ENCODE data around the gene RNF157.
"Not testable (repeated sequence)": the region's sequence is repeated elsewhere in the genome, so short reads cannot be mapped to it uniquely, and the experiment has no call there.

The RNF157 gene

DNA sequence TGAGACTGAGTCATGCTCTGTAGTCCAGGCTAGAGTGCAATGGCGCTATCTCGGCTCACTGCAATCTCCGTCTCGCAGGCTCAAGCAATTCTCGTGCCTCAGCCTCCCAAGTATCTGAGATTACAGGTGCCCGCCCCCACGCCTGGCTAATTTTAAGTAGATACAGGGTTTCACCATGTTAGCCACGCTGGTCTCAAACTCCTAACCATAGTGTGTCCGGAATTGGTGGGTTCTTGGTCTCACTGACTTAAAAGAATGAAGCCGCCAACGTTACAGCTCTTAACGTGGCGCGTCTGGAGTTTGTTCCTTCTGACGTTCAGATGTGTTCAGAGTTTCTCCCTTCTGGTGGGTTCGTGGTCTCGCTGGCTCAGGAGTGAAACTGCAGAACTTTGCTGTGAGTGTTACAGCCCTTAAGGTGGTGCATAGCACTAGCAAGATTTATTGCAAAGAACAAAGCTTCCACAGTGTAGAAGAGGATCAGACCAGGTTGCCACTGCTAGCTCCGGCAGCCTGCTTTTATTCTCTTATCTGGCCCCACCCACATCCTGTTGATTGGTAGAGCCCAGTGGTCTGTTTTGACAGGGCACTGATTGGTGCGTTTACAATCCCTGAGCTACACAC is 16.2 kb upstream of the RNF157 start:
- not testable (repeated sequence) for H3K4me3 ChIP-seq (ENCODE audit: low read depth, low read length); DNase-seq (ENCODE audit: low read depth)

DNA sequence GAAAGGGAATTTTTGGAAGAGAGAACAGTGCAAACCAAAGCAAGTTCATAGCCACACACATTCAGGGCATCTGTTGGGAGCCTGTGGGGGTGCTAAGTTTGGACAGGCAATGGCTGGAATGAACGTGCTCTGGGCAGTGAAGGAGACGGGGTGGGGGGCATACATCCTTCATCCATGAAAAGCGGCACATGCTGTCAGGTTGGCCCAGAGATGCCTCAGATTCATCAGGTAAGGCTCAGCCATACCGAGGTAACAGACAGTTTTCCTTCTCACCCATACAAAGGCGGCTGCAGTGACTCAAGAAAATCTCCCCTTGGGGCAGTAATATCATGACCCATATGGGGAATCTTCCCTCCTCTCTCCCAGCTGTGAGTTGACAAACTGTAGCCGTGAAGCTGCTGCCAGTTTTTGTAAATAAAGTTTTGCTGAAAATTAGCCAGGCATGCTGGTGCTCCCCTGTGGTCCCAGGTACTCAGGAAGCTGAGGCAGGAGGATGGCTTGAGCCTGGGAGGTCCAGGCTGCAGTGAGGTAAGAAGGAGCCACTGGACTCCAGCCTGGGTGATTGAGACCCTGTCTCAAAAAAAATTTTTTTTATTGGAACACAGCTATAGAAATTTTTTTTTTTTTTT is 15.6 kb upstream of the RNF157 start:
- no peak overlapping the region for H3K4me3 ChIP-seq (ENCODE audit: low read depth, low read length)
- DNase-seq (ENCODE audit: low read depth) = no peak

DNA sequence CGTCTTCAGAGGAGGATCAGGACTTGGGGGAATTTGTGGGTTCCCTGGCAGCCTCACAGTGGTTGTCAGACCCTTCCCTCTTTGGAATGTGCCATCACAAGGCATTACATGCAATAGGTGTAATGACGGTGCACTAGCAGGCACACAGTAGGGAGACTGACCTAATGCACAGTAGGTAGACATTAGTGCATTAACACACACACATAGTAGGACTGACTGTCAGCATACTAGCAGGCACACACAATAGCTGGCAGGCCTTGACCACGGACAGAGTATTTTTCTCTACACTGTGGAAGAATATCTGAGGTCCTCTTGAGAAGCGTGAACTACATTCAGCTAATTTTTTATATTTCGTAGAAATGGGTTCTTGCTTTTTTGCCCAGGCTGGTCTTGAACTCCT is 14.0 kb upstream of the RNF157 start:
- H3K4me3 ChIP-seq (ENCODE audit: low read depth, low read length) = no peak overlapping the region
- DNase-seq (ENCODE audit: low read depth) = no peak

DNA sequence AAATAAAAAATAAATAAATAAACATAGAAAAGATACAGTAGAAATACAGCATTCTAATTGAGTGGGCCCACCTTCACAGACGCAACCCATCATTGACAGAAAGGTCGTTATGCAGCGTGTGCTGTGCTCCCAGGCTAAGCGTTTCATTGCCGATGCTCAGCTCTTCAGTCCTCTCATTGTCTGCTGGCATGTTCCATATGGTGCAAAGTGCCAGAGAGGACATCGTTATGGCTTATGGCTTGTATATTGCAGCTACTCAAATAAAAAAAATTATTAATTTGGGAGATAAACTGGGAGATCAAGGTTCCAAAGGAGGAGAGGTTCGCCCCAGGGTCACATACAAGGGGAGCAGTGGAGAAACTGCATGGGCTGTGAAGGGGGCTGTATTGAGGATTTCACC is 13.5 kb upstream of the RNF157 start:
- H3K4me3 ChIP-seq (ENCODE audit: low read depth, low read length) = no peak overlapping the region
- no peak for DNase-seq (ENCODE audit: low read depth)

DNA sequence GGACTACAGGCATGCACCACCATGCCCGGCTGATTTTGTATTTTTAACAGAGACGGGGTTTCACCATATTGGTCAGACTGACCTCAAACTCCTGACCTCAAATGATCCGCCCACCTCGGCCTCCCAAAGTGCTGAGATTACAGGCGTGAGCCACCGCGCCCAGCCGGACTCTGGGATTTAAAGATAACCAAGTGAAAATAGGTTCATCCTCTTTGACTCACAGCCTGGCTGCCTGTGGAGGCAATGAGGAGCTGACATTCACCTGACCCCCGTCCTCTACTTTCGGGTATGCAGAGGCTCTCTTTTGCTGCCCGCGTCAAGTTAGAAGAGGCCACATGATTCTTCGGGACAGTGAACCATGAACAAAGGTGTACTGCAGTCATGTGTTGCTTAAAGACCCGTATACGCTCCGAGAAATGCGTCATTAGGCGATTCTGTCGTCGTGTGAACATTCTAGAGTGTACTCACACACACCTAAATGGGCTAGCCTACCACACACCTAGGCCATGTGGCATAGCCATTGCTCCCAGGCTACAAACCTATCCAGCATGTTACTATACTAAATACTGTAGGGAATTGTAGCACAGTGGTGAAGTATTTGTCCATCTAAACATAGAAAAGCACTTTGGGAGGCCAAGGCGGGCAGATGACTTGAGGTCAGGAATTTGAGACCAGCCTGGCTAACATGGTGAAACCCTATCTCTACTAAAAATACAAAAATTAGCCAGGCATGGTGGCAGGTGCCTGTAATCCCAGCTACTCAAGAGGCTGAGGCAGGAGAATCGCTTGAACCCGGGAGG is 12.9 kb upstream of the RNF157 start:
- not testable (repeated sequence) for DNase-seq (ENCODE audit: low read depth); H3K4me3 ChIP-seq (ENCODE audit: low read depth, low read length)

DNA sequence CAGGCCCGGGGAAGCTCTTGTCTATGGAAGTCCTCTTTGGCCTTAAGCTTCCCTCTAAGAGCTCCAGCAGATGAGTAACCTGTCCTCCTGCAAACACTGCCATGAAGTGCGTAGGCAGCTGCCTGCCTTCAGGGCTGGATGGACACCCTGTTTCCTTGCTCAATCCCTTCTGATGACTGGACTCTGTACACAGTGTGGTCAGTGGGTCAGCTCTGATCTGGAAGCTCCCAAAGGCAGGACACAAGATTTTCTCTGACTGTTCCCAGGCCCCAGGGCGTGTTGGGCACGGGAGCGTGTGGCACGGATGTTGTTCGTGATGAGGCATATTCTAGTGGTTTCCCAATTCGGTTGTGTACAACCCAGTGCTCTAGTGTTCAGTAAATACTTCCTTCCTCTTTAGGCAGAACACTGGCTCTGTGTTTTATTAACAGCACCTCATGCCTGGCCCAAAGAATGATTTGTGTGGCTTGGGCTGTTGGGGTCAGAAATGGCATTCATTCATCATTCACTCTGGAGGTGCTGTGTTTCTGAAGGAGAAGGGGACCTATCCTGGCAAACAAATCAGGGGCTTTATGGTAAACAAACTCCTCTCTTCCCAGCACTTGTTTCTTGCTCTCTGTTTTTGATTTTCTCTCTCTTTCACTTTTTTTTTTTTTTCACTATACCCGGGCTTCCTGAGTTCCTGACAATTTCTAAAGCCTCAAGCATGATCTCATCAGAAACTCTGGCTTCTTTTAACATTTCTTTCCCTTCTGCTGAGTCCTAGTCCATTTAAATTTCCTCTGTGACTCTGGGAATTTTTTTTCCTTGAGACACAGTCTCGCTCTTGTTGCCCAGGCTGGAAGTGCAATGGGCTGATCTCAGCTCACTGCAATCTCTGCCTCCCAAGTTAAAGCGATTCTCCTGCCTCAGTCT is 12.0 kb upstream of the RNF157 start:
- peak; percentile 86 for DNase-seq (ENCODE audit: low read depth)
- H3K4me3 ChIP-seq (ENCODE audit: low read depth, low read length) = no peak overlapping the region

DNA sequence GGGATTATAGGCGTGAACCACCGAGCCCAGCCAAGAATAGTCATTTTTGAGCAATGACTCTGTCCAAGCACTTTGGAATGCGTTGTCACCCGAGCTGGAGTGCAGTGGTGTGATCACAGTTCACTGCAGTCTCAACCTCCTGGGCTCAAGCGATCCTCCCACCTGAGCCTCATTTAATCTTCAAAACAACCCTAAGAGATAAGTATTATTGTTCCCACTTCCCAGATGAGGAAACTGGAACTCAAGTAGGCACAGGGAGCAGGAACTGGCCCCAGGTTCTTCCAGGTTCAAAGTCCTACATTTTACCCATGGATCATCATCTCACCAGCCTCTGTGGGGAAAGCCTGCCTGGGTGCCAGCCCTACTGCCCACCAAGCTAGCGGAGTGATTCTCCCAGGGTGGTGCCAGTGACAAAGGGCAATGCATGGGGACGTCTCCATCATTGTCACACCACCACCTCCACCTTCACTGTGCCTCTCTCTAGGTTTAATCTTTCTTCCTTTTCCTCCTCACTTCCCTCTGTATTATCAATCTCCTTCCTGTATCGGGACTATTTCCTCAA is 11.3 kb upstream of the RNF157 start:
- H3K4me3 ChIP-seq (ENCODE audit: low read depth, low read length) = no peak overlapping the region
- DNase-seq (ENCODE audit: low read depth) = no peak

DNA sequence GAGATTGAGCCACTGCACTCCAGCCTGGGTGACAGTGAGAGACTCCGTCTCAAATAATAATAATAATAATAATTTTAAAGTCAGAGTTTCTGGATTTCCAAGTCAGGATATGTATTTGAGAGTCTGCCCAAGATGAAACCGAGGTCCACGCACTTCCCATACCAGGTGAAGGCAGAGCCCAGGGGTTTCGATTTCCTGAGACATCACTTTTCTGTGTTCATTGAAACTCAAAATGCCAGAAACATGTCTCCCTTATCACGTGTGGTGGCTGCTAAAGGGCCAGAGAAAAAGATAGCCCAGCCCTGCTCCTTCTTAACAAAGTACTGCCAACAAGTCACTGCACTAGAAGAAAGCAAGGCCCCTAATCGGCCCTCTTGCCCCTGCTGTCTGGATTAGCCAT is 9.8 kb upstream of the RNF157 start:
- H3K4me3 ChIP-seq (ENCODE audit: low read depth, low read length) = no peak overlapping the region
- DNase-seq (ENCODE audit: low read depth) = no peak

DNA sequence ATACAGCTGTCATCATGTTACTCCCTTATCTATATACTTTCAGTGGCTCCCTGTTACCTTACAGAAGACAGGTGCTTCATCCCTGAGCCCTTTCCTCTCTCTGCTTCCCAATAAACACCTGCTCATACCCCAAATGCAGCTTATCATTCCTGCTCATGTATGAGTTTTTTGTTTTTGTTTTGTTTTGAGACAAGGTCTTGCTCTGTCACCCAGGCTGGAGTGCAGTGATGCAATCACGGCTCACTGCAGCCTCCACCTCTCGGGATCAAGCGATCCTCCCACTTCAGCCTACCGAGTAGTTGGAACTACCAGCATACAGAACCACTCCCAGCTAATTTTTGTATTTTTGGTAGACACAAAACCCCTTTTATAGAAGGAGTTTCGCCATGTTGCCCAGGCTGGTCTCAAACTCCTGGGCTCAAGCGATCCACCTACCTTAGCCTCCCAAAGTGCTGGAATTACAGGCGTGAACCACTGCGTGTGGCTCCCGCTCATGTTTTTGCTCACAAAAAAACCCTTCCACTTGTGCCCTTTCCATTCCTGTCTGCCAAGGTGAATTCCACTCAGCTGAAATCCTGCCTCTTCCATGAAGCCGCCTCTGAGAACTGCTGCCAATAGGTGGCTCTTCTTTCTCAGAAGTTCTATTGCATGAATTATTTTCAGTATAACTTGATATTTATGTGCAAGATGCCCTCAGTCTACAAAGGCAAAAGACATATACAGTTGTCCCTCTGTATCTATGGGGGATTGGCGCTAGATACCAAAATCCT is 7.9 kb upstream of the RNF157 start:
- H3K4me3 ChIP-seq (ENCODE audit: low read depth, low read length) = no peak overlapping the region
- no peak for DNase-seq (ENCODE audit: low read depth)

DNA sequence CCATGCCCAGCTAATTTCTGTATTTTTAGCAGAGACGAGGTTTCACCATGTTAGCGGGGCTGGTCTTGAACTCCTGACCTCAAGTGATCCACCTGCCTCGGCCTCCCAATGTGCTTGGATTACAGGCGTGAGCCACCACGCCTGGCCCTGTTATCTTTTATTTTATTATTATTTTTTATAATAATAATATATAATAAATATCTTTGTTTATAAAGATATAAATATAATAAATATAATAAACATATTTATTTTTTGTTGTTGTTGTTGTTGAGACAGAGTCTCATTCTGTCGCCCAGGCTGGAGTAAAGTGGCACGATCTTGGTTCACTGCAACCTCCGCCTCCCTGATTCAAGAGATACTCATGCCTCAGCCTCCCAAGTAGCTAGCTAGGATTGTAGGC is 7.0 kb upstream of the RNF157 start:
- H3K4me3 ChIP-seq (ENCODE audit: low read depth, low read length) = no peak overlapping the region
- no peak for DNase-seq (ENCODE audit: low read depth)

DNA sequence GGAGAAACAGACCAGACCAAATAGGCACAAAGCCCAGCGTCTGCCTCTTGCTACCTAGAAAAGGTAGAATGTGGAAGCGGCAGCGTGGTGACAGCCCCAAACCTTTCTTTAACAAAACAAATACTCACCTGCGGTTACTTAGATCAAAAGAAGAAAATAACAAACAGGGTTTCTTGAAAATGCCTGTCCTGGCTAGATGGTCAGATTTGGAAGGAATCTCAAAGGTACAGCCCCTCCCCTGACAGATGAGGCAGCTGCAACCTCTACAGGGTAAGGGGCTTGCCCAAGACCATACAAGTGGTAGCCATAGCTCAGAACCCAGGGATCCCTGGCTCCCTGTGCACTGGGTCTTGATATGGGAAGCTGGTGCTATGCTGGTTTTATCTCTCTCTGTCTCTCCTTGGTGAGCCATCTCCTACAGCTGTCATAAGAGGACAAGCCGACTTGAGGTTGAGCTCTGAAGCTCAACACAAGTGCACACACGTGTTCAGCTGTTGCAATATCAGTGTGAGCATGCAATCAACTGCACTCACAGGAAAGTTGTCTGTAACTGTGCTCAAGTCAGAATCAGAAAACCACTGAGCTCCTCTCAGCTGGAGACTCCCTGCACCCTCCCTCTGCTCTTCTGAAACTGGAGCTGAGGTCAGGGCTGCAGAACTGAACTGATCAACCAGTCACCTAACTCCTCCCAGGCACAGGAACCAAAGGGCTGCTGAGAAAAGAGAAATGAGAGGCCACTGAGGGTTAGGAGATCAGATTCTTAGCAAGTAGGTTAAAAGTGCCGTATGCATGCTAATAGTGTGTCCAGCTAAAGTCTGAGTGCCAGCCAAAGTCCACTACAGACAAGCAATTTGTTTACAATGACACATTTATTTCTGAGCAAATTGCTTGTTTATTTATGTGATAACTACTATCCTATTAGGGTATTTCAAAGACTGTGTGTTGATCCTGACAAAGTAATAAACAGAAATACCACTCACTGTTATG is 6.1 kb upstream of the RNF157 start:
- H3K4me3 ChIP-seq (ENCODE audit: low read depth, low read length) = no peak overlapping the region
- DNase-seq (ENCODE audit: low read depth) = peak; percentile 78

DNA sequence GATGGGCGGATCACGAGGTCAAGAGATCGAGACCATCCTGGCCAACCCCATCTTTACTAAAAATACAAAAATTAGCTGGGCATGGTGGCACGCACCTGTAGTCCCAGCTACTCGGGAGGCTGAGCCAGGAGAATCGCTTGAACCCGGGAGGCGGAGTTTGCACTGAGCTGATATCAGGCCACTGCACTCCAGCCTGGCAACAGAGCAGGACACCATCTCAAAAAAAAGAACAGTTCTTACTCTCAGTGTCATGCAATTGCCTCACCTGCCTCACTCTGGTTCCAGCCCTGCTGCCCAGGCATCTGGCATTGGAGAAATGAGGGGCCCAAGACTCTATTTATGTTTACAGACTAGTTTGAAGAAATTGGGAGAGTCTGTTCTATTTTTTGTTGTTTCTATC is 4.4 kb upstream of the RNF157 start:
- DNase-seq (ENCODE audit: low read depth); H3K4me3 ChIP-seq (ENCODE audit: low read depth, low read length): not testable (repeated sequence)

DNA sequence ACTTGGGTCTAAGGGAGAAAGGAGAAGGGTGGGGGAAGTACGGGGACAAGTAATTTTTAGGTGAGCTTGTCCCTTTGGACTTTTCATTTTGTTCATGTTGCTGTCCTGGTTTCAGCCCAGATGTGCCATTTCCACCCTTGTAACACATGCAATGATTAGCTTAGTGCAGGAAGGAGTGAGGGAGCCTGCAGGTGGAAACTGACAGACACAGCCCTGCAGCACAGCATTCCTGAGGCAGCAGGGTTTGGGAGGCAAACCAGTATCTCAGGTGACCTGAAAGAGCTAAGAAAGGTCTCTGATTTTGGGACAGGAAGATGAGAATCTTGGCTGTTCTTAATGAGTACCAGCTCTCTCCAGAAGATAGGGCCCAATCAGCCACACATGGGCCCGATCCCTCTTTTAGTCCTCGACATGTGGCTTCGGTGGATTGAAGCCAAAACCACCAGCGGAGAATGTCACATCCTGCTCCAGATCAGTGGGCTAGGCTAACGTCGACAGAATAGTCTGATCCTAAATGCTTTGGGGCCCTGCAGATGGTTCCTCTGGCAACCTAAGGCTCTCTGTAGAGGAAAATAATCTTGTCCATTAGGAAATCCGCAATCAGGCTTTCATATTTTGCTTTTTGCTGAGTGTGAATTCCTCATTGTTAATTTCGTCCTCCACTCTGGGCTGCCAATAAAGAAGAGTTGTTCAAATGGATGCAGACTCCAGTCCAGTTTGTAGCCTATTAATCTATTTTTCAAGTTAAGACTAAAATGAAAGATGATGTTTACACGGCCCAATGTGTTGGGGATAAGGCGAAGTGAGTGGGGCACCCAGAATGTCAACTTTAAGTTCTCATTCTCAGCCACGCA is 3.8 kb upstream of the RNF157 start:
- no peak overlapping the region for H3K4me3 ChIP-seq (ENCODE audit: low read depth, low read length)
- no peak for DNase-seq (ENCODE audit: low read depth)

DNA sequence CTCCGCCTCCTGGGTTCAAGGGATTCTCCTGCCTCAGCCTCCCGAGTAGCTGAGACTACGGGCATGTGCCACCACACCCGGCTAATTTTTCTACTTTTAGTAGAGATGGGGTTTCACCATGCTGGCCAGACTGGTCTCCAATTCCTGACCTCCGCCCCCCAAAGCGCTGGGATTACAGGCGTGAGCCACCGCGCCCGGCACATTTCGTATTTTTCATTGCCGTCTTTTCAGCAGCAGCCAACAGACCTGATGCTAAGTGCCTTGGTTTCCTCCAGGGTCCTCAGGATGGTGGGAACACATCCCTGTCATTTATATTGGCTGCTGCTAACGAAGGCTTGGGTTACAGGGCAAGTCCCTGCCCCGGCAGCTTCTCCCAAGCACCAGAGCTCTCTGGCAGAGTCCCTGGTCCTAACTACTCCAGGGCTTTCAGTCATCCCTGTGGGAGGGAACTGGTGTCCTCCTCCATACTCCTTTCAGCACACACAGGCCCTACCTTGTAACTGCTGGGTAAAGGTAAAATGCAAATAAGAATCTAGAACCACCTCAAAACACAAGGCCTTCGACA is 1.5 kb upstream of the RNF157 start:
- DNase-seq (ENCODE audit: low read depth) = no peak
- no peak overlapping the region for H3K4me3 ChIP-seq (ENCODE audit: low read depth, low read length)

DNA sequence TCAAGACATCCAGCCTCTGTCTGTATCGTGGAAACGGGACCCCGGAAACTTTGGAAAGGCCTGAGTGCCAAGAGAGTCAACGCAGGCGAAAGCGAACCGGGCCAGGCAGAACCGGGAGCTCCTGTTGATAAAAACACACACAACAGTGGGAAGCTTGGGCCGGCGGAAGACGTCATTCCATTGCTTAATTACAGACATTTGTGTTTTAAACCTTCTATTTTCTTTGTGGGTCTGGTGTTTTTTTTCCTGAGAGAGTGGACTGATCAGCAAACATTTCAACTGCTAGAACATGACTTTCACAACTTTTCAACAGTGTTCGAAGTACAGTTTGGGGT is 878 bp upstream of the RNF157 start:
- H3K4me3 ChIP-seq (ENCODE audit: low read depth, low read length) = peak overlapping the region; percentile 60
- no peak for DNase-seq (ENCODE audit: low read depth)

DNA sequence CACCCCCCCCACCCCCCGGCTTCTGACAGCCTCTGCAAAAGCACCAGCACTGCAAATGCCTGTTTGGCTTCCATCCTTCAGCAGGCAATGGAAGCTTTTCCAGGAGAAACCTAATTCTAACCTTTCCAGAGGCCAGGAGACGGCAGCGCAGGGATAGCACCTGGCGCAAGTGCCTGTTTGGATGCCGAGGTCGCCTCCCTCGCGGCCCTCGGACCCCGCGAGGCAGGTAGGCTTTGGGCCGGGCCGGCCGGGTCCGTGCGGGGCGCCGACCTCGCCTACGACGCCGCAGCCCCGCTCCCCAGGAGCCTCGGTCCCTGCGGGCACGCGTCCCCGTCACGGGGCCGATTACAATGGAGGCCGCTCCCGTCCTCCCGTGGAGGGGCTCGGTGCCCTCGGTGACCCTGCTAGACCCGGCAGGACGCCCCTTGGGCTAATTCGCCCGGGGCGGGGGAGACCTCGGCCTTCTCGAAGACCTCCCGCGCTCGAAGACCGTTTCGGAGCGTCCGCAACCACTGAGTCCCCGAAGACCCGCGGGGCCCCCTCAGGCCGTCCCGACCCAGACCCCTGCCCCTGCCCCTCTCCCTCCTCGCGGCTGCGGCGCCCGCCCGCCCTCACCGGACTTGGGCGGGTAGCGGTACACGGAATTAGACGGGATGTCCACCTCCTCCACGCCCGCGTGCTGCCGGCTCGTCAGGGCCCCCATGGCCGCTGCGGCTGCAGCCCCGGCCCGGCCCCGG is 587 bp downstream of the RNF157 start:
- DNase-seq (ENCODE audit: low read depth) = no peak
- peak overlapping the region; percentile 35 for H3K4me3 ChIP-seq (ENCODE audit: low read depth, low read length)

All from skeletal muscle cell (primary cell).